Endothelial cell of umbilical vein (primary cell): ENCODE measurements around the gene KIAA1549. TPM values are rescaled to one million over a fixed set of nuclear protein-coding genes. Genes with fewer than 3 reads are reported as not detected.

Source experiments
- BruUV-seq: library from RNA; stranded (reverse); fragments of 400-500 nt; replicated peaks from 2 replicates; lab custom pipeline; 2021; lab: Mats Ljungman, UMichigan
- CTCF ChIA-PET: fragments of 300-600, 350-600 bp; sonication (Branson Sonifier 250); formaldehyde crosslinking; loops from one replicate; lab custom pipeline; 2021; ENCODE audit warnings: antibody characterized with exemption, inconsistent platforms; lab: Charles Lee
- POLR2A ChIA-PET: fragments of 300-600, 350-600 bp; sonication (Branson Sonifier 250); formaldehyde crosslinking; loops from one replicate; lab custom pipeline; 2021; ENCODE audit warnings: antibody characterized with exemption, inconsistent platforms; lab: Charles Lee
- DNase-seq: peaks from one replicate; pipeline ENCODE4 v3.0.0-alpha.2; 2011; ENCODE audit warnings: low read depth, low spot score
- FAIRE-seq: peaks from 2 replicates; lab custom pipeline; 2011; peaks lifted over from hg19 to GRCh38; lab: Jason Lieb, UNC
- H2AFZ ChIP-seq: 2 replicates; pipeline ENCODE4 v1.6.0; 2012; ENCODE audit warnings: low read depth, low read length, control low read depth, inconsistent platforms
- H3K27ac ChIP-seq: 2 replicates; pipeline ENCODE4 v1.5.1; 2011; ENCODE audit warnings: low read depth, mild to moderate bottlenecking, control low read depth, low read length, moderate library complexity; ENCODE audit not compliant: insufficient read depth
- H3K27me3 ChIP-seq, 2 experiments: 2 replicates each; pipeline versions ENCODE4 v1.6.0 to v1.6.1; 2011; ENCODE audit warnings: low read length in 2 of 2, mixed read lengths in 1 of 2; ENCODE audit not compliant: control insufficient read depth in 2 of 2, insufficient read depth in 2 of 2
- H3K36me3 ChIP-seq, 2 experiments: 2 replicates in 1 of 2; 3 replicates in 1 of 2; pipeline ENCODE4 v1.5.1; 2011; ENCODE audit warnings: low read length in 2 of 2, mild to moderate bottlenecking in 1 of 2, moderate library complexity in 1 of 2; ENCODE audit not compliant: control insufficient read depth in 2 of 2, insufficient read depth in 2 of 2; ENCODE audit errors: extremely low read depth in 1 of 2
- H3K4me1 ChIP-seq: 3 replicates; pipeline ENCODE4 v1.5.1; 2011; ENCODE audit warnings: mild to moderate bottlenecking, low read length; ENCODE audit not compliant: control insufficient read depth, insufficient read depth; ENCODE audit errors: extremely low read depth
- H3K4me2 ChIP-seq: 2 replicates; pipeline ENCODE4 v1.6.1; 2011; ENCODE audit warnings: low read length, control low read depth, mixed read lengths; ENCODE audit not compliant: insufficient read depth
- H3K4me3 ChIP-seq, 3 experiments: fragments of 200-600 bp in 1 of 3; sonication (generic), shearing (Covaris generic) in 1 of 3; replicated peaks in 1 of 3; 2 replicates each; pipeline ENCODE4 v1.5.1; 2011 to 2016; ENCODE audit warnings: control low read depth in 3 of 3, low read length in 3 of 3, mild to moderate bottlenecking in 2 of 3, inconsistent platforms in 1 of 3, low read depth in 1 of 3, moderate library complexity in 1 of 3; ENCODE audit not compliant: insufficient read depth in 1 of 3
- H3K79me2 ChIP-seq: 2 replicates; pipeline ENCODE4 v1.6.0; 2012; ENCODE audit warnings: low read length, inconsistent platforms; ENCODE audit not compliant: control insufficient read depth, insufficient read depth
- H3K9ac ChIP-seq: replicated peaks from 2 replicates; pipeline ENCODE3; 2011; ENCODE audit warnings: low read length, control low read depth; ENCODE audit not compliant: insufficient read depth; ENCODE audit errors: extremely low read depth
- H3K9me1 ChIP-seq: replicated peaks from 3 replicates; pipeline ENCODE4 v1.6.0; 2011; ENCODE audit warnings: mild to moderate bottlenecking, low read length; ENCODE audit not compliant: control insufficient read depth, insufficient read depth; ENCODE audit errors: extremely low read depth
- H3K9me3 ChIP-seq: replicated peaks from 2 replicates; pipeline ENCODE4 v1.5.1; 2012; ENCODE audit warnings: low read length, inconsistent platforms; ENCODE audit not compliant: control insufficient read depth, insufficient read depth
- H4K20me1 ChIP-seq: replicated peaks from 2 replicates; pipeline ENCODE3; 2011; ENCODE audit warnings: mild to moderate bottlenecking, low read length; ENCODE audit not compliant: control insufficient read depth, insufficient read depth; ENCODE audit errors: extremely low read depth
- CTCF ChIP-seq, 2 donors: IDR thresholded peaks; 1 replicate in 1 of 2; 2 replicates in 1 of 2; pipeline ENCODE4 v1.5.1; 2011; ENCODE audit warnings: low read length in 2 of 2, mild to moderate bottlenecking in 2 of 2, moderate library complexity in 2 of 2, control low read depth in 1 of 2, inconsistent platforms in 1 of 2, low read depth in 1 of 2; ENCODE audit not compliant: insufficient read depth in 1 of 2; ENCODE audit errors: extremely low read depth in 1 of 2
- EZH2 ChIP-seq: IDR thresholded peaks from 2 replicates; pipeline ENCODE4 v1.6.1; 2012; ENCODE audit warnings: borderline replicate concordance, low read depth, mild to moderate bottlenecking, moderate library complexity, low read length, inconsistent platforms; ENCODE audit not compliant: severe bottlenecking
- FOS ChIP-seq: IDR thresholded peaks from 2 replicates; pipeline ENCODE4 v1.6.1; 2011; ENCODE audit warnings: mild to moderate bottlenecking, low read length, moderate library complexity, borderline replicate concordance; ENCODE audit not compliant: insufficient read depth
- GATA2 ChIP-seq: IDR thresholded peaks from 2 replicates; pipeline ENCODE4 v1.7.0; 2011; ENCODE audit warnings: low read depth, mild to moderate bottlenecking, moderate library complexity, mixed read lengths, low read length; ENCODE audit not compliant: insufficient read length, insufficient read depth
- JUN ChIP-seq: IDR thresholded peaks from 2 replicates; pipeline ENCODE4 v1.6.1; 2011; ENCODE audit warnings: borderline replicate concordance, low read depth; ENCODE audit not compliant: insufficient read length, insufficient read depth
- MYC ChIP-seq: IDR thresholded peaks from one replicate; pipeline ENCODE4 v1.6.1; 2011; ENCODE audit warnings: mild to moderate bottlenecking, low read depth, low read length
- POLR2A ChIP-seq: IDR thresholded peaks from 2 replicates; pipeline ENCODE4 v1.6.1; 2012; ENCODE audit warnings: low read depth, mild to moderate bottlenecking, control low read depth, low read length
- POLR2AphosphoS5 ChIP-seq: IDR thresholded peaks from 2 replicates; pipeline ENCODE4 v1.6.1; 2012; ENCODE audit warnings: low read depth, mild to moderate bottlenecking, control low read depth, low read length, moderate library complexity; ENCODE audit not compliant: insufficient read depth
- dilution Hi-C: fragments of 300-500 bp; cut with MboI; formaldehyde crosslinking; loops from one replicate; pipeline ENCODE4 v1.15.0; 2019; ENCODE audit warnings: low sequenced_read_pairs; ENCODE audit not compliant: extremely low pct_ligation_motif_present
- intact Hi-C: fragments of 100-400 bp; cut with micrococcal nuclease; formaldehyde crosslinking; loops from one replicate; pipeline ENCODE4 v1.10.0; 2022
- polyA plus RNA-seq, 4 experiments: library from polyadenylated mRNA; depleted of rRNA in 3 of 4; stranded (reverse) in 3 of 4; unstranded in 1 of 4; fragments of >200 nt; gene quantifications; 2 replicates each; pipeline versions ENCODE4 v1.2.1 to v1.2.3, GENCODE V29; 2011 to 2012; ENCODE audit warnings: missing spikeins in 1 of 4
- total RNA-seq: library from RNA; stranded (reverse); gene quantifications from 2 replicates; pipeline ENCODE4 v1.2.3, GENCODE V29; 2021
- TF ChIP-seq, protein P1 (sequence below): IDR thresholded peaks from 2 replicates; pipeline ENCODE4 v1.6.1; 2011; ENCODE audit not compliant: insufficient read depth, insufficient read length

Gene KIAA1549
- total and polyA plus RNA-seq, 2 donors (not counting 3 experiments of a cell fraction or from before 2014, with no cell fraction given), result 4.6 to 10.9 TPM

DNA sequence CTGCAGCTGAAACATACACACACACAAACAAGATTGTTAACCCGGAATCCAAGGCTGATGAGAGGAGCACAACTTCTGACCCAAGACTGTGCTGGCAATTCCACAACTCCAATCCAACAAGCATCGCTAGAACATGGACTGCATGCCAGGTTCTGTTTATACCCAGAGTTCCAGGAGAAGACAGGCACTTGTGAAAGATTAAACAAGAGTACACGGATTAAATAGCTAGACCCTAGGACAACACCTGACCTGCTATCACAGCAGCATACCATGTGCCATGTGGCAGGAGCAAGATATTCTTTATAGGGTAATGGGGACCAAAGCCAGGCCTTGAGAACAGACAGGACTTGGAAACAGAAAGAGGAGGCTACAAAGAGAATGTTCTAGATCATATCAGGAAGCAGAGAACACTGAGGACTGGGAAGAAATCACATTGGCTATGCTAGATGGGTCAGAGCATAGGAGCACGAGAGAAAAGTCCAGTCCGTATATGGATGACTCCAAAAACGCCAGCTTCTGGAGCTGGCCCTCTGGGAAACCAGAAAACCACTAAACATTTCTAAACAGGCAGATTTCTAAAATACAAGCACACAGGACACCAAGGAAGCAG is 99.5 kb downstream of the KIAA1549 start:
- H3K9me3 ChIP-seq, result no peaks in the 10 kb centered on the region
- no peak for FAIRE-seq
- no peaks in the 10 kb centered on the region for H3K27me3 ChIP-seq
- no peaks in the 10 kb centered on the region for H3K9me1 ChIP-seq
- intact Hi-C loops, result no loop called here
- no peak overlapping the region for H3K27ac ChIP-seq
- ChIA-PET CTCF (no interaction called here), POLR2A (no interaction called here)
- no peaks in the 10 kb centered on the region for H4K20me1 ChIP-seq
- peaks cover 0 to 4% of the 10 kb centered on the region in 2 experiments for H3K36me3 ChIP-seq
- dilution Hi-C loops, result no loop called here
- no peaks in the 10 kb centered on the region for H3K4me1 ChIP-seq
- no peak overlapping the region for H3K4me3 ChIP-seq
- TF ChIP-seq, protein P1, sequence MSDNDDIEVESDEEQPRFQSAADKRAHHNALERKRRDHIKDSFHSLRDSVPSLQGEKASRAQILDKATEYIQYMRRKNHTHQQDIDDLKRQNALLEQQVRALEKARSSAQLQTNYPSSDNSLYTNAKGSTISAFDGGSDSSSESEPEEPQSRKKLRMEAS, result no peak
- no peak for TF ChIP-seq POLR2AphosphoS5
- no peak for TF ChIP-seq GATA2
- no peak for TF ChIP-seq POLR2A
- TF ChIP-seq EZH2, result no peak
- TF ChIP-seq CTCF (IDR thresholded peaks at IDR 0.05; ENCODE audit: extremely low read depth in 1 of 2, insufficient read depth in 1 of 2, low read depth in 1 of 2, low read length in 2 of 2), result no peak
- no peak for TF ChIP-seq JUN
- TF ChIP-seq FOS, result no peak
- no peak for TF ChIP-seq MYC
- no peak overlapping the region for H3K9ac ChIP-seq
- H3K4me2 ChIP-seq, result no peak overlapping the region
- H3K79me2 ChIP-seq, result no peaks in the 10 kb centered on the region
- H2AFZ ChIP-seq, result no peak overlapping the region
- DNase-seq, result no peak
- BruUV-seq, result no TSS peak
